ENCODE data around the gene DDIT4L. TPM values are rescaled to one million over a fixed set of nuclear protein-coding genes. Genes with fewer than 3 reads are reported as not detected.
A peak's percentile ranks its signal among the peaks of the same experiment; 100 is the strongest.
"Not testable (repeated sequence)": the region's sequence is repeated elsewhere in the genome, so short reads cannot be mapped to it uniquely, and the experiment has no call there.

The DDIT4L gene
- total RNA-seq, 1 donor from 2014 or later, result 0.78 TPM

DNA sequence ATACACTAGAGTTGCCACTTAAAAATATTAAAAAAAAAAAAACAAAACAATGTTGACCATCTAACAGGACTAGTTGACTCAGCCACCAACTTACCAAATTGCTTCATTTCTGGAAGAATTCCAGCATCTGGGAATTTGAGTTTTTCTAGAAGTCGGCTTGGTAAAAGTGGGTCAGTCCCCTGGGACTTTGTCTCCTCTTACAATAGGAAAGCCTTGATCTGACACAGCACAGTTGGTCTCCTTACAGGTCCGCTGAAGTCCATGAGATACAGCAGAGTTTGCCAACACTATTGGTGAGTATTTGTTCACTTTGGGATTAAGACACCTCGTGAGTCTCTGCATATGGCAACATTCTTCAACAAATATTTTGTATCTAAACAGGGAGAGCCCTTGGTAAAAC, 18.2 kb upstream of the DDIT4L start:
- no peak for DNase-seq (ENCODE audit: extremely low spot score, unreplicated experiment)
- Mint-ChIP-seq H3K4me3 (ENCODE audit: unreplicated experiment) (no peak overlapping the region), H3K27ac (ENCODE audit: unreplicated experiment) (no peak overlapping the region), H3K4me1 (ENCODE audit: unreplicated experiment) (peaks cover 2% of the 10 kb centered on the region), H3K27me3 (ENCODE audit: unreplicated experiment) (peaks cover 38% of the 10 kb centered on the region), H3K36me3 (ENCODE audit: unreplicated experiment) (no peaks in the 10 kb centered on the region), H3K9me3 (ENCODE audit: unreplicated experiment) (no peaks in the 10 kb centered on the region)
- TF ChIP-seq, protein P1, sequence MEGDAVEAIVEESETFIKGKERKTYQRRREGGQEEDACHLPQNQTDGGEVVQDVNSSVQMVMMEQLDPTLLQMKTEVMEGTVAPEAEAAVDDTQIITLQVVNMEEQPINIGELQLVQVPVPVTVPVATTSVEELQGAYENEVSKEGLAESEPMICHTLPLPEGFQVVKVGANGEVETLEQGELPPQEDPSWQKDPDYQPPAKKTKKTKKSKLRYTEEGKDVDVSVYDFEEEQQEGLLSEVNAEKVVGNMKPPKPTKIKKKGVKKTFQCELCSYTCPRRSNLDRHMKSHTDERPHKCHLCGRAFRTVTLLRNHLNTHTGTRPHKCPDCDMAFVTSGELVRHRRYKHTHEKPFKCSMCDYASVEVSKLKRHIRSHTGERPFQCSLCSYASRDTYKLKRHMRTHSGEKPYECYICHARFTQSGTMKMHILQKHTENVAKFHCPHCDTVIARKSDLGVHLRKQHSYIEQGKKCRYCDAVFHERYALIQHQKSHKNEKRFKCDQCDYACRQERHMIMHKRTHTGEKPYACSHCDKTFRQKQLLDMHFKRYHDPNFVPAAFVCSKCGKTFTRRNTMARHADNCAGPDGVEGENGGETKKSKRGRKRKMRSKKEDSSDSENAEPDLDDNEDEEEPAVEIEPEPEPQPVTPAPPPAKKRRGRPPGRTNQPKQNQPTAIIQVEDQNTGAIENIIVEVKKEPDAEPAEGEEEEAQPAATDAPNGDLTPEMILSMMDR (IDR thresholded peaks at IDR 0.05), result no peak

DNA sequence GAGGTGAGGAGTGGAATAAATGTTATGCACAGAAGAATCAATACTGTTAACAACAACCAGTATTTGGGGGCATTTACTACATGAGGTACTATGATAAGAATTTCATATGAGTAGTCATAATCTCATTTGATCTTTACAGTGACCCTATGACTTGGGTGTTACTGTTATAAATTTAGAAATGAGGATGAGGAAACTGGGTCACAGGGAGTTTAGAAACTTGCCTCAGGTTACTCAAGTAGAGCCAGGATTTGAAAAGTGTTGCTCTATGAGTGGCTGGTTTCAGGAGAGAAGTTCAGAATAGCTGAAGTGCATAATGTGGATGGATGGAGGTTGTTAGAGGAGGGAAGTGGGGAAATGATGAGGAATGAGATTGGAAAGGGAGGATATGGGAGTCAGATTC, 16.6 kb upstream of the DDIT4L start:
- peaks cover 2% of the 10 kb centered on the region for H3K4me1 Mint-ChIP-seq (ENCODE audit: unreplicated experiment)
- TF ChIP-seq, protein P1 (IDR thresholded peaks at IDR 0.05), result no peak
- no peaks in the 10 kb centered on the region for H3K36me3 Mint-ChIP-seq (ENCODE audit: unreplicated experiment)
- no peak overlapping the region for H3K27ac Mint-ChIP-seq (ENCODE audit: unreplicated experiment)
- H3K4me3 Mint-ChIP-seq (ENCODE audit: unreplicated experiment), result no peak overlapping the region
- no peak for DNase-seq (ENCODE audit: extremely low spot score, unreplicated experiment)
- H3K27me3 Mint-ChIP-seq (ENCODE audit: unreplicated experiment), result peaks cover 27% of the 10 kb centered on the region
- H3K9me3 Mint-ChIP-seq (ENCODE audit: unreplicated experiment), result no peaks in the 10 kb centered on the region

GRCh38 chr4:100198061-100198460, 7.8 kb upstream of the DDIT4L start:
- Mint-ChIP-seq H3K4me3 (ENCODE audit: unreplicated experiment) (no peak overlapping the region), H3K27ac (ENCODE audit: unreplicated experiment) (no peak overlapping the region), H3K4me1 (ENCODE audit: unreplicated experiment) (no peaks in the 10 kb centered on the region), H3K9me3 (ENCODE audit: unreplicated experiment) (no peaks in the 10 kb centered on the region), H3K27me3 (ENCODE audit: unreplicated experiment) (peaks cover 9% of the 10 kb centered on the region), H3K36me3 (ENCODE audit: unreplicated experiment) (no peaks in the 10 kb centered on the region)
- no peak for DNase-seq (ENCODE audit: extremely low spot score, unreplicated experiment)
- TF ChIP-seq, protein P1 (IDR thresholded peaks at IDR 0.05), result no peak

DNA sequence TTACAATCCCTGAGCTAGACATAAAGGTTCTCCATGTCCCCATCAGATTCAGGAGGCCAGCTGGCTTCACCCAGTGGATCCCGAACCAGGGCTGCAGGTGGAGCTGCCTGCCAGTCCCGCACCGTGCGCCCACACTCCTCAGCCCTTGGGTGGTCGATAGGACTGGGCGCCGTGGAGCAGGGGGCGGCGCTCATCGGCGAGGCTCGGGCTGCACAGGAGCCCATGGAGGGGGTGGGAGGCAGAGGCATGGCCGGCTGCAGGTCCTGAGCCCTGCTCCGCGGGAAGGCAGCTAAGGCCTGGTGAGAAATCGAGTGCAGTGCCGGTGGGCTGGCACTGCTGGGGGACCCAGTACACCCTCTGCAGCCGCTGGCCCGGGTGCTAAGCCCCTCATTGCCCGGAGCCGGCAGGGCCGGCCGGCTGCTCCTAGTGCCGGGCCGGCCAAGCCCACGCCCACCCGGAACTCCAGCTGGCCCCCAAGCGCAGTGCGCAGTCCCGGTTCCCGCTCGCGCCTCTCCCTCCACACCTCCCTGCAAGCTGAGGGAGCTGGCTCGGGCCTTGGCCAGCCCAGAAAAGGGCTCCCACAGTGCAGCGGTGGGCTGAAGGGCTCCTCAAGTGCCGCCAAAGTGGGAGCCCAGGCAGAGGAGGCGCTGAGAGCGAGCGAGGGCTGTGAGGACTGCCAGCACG, 6.3 kb upstream of the DDIT4L start:
- H3K4me3 Mint-ChIP-seq (ENCODE audit: unreplicated experiment); H3K27ac Mint-ChIP-seq (ENCODE audit: unreplicated experiment); H3K27me3 Mint-ChIP-seq (ENCODE audit: unreplicated experiment): not testable (repeated sequence)

GRCh38 chr4:100190643-100191600, 654 bp upstream of the DDIT4L start:
- TF ChIP-seq, protein P1 (IDR thresholded peaks at IDR 0.05), result no peak
- H3K36me3 Mint-ChIP-seq (ENCODE audit: unreplicated experiment), result no peaks in the 10 kb centered on the region
- H3K9me3 Mint-ChIP-seq (ENCODE audit: unreplicated experiment), result no peaks in the 10 kb centered on the region
- H3K27ac Mint-ChIP-seq (ENCODE audit: unreplicated experiment), result no peak overlapping the region
- H3K4me3 Mint-ChIP-seq (ENCODE audit: unreplicated experiment), result peak overlapping the region; percentile 74
- no peak for DNase-seq (ENCODE audit: extremely low spot score, unreplicated experiment)
- H3K27me3 Mint-ChIP-seq (ENCODE audit: unreplicated experiment), result peaks cover 36% of the 10 kb centered on the region
- H3K4me1 Mint-ChIP-seq (ENCODE audit: unreplicated experiment), result peaks cover 17% of the 10 kb centered on the region

More for the DNA sequence above, 6.3 kb upstream of the DDIT4L start:
- not testable (repeated sequence) for DNase-seq (ENCODE audit: extremely low spot score, unreplicated experiment); H3K9me3 Mint-ChIP-seq (ENCODE audit: unreplicated experiment); H3K4me1 Mint-ChIP-seq (ENCODE audit: unreplicated experiment); H3K36me3 Mint-ChIP-seq (ENCODE audit: unreplicated experiment)

All from osteocyte (in vitro differentiated cells).